ENCODE data around the gene PRDX1.
"Not testable (repeated sequence)": the region's sequence is repeated elsewhere in the genome, so short reads cannot be mapped to it uniquely, and the experiment has no call there.

Gene PRDX1

DNA sequence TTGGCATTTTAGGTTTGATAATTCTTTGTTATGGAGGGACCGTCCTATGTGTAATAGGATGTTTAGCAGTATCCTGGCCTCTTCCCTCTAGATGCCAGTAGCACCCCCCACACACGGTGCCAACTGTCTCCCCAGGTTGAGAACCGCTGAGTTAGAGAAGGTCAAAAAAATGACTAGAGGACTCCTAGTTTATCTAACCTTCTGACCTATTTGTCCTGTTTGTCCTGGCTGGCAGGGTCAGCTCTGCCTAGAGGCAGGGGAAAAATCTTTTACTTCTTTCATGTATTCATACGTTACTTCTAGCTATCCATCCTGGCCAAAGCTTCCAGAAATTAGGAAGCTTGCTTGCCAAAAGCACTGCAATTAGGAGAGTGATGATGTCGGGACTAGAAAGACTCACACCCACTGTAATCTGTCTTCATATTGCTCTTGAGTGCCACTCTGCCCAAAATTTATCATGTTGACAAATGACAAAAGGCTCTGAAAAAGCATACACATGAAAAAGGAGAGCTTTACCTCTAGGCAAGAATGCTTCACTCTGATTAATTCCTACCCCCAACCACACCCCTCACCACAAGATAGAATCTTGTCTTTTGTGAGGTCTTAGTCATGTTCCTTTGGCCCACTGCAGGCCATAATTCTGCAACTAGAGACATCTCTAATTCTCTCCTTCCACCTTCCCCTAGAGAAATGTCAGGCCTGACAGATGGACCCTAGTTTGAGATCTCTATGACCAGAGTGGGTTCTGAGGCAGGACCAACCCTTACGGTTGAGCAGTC lies 14.5 kb upstream of the PRDX1 start:
- TF ChIP-seq, protein P1, sequence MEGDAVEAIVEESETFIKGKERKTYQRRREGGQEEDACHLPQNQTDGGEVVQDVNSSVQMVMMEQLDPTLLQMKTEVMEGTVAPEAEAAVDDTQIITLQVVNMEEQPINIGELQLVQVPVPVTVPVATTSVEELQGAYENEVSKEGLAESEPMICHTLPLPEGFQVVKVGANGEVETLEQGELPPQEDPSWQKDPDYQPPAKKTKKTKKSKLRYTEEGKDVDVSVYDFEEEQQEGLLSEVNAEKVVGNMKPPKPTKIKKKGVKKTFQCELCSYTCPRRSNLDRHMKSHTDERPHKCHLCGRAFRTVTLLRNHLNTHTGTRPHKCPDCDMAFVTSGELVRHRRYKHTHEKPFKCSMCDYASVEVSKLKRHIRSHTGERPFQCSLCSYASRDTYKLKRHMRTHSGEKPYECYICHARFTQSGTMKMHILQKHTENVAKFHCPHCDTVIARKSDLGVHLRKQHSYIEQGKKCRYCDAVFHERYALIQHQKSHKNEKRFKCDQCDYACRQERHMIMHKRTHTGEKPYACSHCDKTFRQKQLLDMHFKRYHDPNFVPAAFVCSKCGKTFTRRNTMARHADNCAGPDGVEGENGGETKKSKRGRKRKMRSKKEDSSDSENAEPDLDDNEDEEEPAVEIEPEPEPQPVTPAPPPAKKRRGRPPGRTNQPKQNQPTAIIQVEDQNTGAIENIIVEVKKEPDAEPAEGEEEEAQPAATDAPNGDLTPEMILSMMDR (IDR thresholded peaks at IDR 0.05; ENCODE audit: extremely low read depth, missing control alignments): no peak
- no peak for DNase-seq (ENCODE audit: low spot score)

DNA sequence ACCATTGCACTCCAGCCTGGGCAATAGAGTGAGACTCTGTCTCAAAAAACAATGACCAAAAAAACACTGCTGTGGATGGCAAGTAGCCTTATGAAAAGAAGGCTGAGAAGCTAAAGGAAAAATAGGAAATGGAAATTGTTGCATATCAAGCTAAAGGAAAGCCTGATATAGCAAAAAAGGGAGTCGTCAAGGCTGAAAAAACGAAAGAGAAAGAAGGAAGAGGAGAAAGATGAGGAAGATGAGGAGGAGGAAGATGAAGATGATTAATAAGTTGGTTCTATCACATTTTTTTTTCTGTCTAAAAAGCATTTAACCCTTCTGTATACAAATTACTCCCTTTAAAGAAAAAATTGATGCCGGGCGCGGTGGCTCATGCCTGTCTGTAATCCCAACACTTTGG lies 10.2 kb upstream of the PRDX1 start:
- DNase-seq (ENCODE audit: low spot score): no peak

DNA sequence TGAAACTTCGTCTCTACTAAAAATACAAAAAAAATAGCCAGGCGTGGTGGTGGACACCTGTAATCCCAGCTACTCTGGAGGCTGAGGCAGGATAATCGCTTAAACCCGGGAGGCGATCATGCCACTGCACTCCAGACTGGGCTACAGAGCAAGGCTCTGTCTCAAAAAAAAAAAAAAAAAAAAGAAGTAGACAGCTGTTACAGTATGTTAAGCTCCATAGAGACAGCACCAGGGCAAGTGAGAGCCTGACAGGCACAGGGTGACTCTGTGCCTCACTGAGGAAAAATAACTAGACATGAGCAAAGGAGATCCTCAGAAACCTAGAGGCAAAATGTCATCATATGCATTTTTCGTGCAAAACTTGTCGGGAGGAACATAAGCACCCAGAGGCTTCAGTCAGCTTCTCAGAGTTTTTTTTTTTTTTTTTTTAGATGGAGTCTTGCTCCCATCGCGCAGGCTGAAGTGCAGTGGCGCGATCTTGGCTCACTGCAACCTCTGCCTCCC lies 9.0 kb upstream of the PRDX1 start:
- DNase-seq (ENCODE audit: low spot score): no peak
- TF ChIP-seq, protein P1 (IDR thresholded peaks at IDR 0.05; ENCODE audit: extremely low read depth, missing control alignments): no peak

More for the DNA sequence above, 10.2 kb upstream of the PRDX1 start:
- TF ChIP-seq, protein P1 (IDR thresholded peaks at IDR 0.05; ENCODE audit: extremely low read depth, missing control alignments): no peak

DNA sequence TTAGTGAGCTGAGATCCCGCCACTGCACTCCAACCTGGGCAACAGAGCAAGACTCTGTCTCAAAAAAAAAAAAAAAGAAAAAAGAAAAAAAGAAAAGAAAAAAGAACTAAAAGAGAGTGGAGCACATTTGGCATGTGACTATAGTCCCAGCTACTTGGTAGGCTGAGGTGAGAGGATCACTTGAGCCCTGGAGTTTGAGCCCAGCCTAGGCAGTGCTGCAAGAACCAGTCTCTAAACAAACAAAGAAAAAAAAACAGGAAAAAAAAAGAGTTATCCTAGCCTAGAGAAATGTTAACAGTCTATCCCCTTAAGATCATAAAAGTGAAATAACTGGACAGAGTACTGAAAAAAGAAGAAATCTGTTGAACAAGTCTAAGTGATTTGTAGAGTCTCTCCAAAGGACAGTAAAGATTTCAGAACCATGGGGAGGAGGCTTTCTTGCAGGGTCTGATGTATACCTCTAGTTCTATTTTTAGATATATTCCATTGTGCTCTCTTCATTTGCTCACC lies 4.5 kb upstream of the PRDX1 start:
- TF ChIP-seq, protein P1 (IDR thresholded peaks at IDR 0.05; ENCODE audit: extremely low read depth, missing control alignments): no peak
- no peak for DNase-seq (ENCODE audit: low spot score)

DNA sequence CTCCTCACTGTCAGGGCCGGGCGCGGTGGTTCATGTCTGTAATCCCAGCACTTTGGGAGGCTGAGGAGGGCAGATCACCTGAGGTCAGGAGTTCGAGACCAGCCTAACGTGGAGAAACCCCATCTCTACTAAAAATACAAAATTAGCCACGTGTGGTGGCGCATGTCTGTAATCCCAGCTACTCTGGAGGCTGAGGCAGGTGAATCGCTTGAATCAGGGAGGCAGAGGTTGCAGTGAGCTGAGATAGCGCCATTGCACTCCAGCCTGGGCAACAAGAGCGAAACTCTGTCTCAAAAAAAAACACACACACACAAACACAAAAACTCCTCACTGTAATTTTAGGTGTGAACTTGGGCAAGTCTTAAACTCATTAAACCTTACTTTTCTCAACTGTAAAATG lies 2.3 kb upstream of the PRDX1 start:
- DNase-seq (ENCODE audit: low spot score): not testable (repeated sequence)

DNA sequence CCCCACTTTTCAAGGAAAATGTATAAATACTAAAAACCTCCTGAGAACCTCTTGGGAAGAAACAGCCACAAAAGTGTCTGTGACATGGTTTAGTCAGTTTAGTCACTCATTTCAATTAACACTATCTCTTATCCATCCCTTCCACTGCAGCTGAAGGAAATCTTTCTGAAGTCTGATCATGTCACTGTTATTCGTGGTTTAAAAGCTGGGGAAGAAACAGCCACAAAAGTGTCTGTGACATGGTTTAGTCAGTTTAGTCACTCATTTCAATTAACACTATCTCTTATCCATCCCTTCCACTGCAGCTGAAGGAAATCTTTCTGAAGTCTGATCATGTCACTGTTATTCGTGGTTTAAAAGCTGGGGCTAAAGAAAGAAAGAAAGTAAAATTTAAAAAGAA lies 1.8 kb upstream of the PRDX1 start:
- DNase-seq (ENCODE audit: low spot score): not testable (repeated sequence)

DNA sequence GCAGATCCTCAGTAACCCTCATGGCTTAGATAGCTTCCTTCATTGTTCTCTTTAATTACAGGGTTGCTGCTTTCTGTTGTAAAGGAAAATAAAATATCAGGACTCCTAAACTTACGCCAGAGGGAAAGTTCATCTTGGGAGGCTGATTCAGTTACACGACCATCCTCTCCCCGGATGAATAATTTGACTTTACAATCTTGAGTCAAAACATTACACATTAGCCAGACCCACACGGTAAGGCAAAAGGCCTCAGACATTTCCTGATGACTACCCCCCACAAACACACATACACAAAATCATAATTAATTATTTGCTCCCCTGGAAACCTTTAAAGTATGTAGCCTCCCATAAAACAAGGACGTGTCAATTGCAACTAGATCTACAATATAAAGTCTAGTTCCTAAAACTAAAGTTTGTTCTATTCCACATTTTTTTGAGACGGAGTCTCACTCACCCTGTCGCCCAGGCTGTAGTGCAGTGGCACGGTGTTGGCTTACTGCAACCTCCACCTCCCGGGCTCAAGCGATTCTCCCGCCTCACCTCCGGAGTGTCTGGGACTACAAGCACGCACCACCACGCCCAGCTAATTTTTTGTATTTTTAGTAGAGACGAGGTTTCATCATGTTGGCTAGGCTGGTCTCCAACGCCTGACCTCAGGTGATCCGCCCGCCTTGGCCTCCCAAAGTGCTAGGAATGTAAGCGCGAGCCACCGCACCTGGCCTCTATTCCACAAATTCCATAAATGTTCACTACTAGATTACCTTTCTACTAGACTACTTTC lies 830 bp upstream of the PRDX1 start:
- DNase-seq (ENCODE audit: low spot score): no peak

DNA sequence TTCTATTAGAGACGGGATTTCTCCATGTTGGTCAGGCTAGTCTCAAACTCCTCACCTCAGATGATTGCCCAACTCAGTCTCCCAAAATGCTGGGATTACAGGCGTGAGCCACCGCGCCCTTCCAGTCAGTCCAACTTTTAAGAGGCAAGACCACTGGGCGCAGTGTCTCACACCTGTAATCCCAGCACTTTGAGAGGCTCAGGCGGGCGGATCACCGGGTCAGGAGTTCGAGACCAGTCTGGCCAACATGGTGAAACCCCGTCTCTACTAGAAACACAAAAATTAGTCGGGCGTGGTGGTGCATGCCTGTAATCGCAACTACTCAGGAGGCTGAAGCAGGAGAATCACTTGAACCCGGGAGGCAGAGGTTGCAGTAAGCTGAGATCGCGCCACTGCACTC lies 1.9 kb downstream of the PRDX1 start:
- not testable (repeated sequence) for DNase-seq (ENCODE audit: low spot score)

More for the DNA sequence above, 830 bp upstream of the PRDX1 start:
- TF ChIP-seq, protein P1 (IDR thresholded peaks at IDR 0.05; ENCODE audit: extremely low read depth, missing control alignments): no peak
